Measurements from ENCODE around the gene IQSEC1. TPM values are rescaled to one million over a fixed set of nuclear protein-coding genes. Genes with fewer than 3 reads are reported as not detected.

Gene IQSEC1
- total and polyA plus RNA-seq, 2 experiments from 2014 or later: 21.2 to 24.7 TPM

DNA sequence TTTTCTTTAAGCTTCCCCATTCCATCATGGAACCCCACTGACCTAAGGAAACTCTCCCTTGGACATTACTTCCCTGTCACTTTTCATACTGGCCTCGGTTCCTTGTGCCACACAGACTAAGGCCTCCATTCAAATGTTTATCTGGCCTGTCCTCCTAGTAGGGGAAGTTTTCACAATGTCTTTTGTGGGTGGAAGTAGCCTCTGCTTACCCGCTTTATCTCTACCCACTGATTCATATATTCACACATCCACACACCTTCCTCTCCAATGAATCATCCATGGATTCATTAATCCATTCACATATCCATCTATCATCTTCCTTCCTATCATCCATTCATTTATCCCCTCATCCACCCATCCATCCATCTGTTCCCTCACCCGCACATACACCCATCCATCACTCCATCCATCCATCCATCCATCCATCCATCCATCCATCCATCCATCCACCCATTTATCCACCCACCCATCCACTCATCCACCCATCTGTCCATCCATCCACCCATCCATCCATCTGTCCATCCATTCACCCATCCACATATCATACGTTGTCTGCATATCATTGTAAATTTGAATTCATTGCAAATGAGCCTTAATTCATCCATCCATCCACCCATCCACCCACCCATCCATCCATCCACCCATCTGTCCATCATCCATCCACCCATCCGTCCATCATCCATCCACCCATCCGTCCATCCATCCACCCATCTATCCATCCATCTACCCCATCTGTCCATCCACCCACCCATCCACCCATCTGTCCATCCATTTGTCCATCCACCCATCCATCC, 49.1 kb downstream of the IQSEC1 start:
- H3K4me3 ChIP-seq: no peak overlapping the region
- no peaks in the 10 kb centered on the region for H3K36me3 ChIP-seq (replicated peaks; ENCODE audit: insufficient read depth, low read depth)
- TF ChIP-seq EZH2 (IDR thresholded peaks at IDR 0.05; ENCODE audit: borderline replicate concordance) (no peak), EZH2phosphoT487 (IDR thresholded peaks at IDR 0.05; ENCODE audit: low read depth, severe bottlenecking, unreplicated experiment) (no peak)
- TF ChIP-seq, protein P1, sequence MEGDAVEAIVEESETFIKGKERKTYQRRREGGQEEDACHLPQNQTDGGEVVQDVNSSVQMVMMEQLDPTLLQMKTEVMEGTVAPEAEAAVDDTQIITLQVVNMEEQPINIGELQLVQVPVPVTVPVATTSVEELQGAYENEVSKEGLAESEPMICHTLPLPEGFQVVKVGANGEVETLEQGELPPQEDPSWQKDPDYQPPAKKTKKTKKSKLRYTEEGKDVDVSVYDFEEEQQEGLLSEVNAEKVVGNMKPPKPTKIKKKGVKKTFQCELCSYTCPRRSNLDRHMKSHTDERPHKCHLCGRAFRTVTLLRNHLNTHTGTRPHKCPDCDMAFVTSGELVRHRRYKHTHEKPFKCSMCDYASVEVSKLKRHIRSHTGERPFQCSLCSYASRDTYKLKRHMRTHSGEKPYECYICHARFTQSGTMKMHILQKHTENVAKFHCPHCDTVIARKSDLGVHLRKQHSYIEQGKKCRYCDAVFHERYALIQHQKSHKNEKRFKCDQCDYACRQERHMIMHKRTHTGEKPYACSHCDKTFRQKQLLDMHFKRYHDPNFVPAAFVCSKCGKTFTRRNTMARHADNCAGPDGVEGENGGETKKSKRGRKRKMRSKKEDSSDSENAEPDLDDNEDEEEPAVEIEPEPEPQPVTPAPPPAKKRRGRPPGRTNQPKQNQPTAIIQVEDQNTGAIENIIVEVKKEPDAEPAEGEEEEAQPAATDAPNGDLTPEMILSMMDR (IDR thresholded peaks at IDR 0.05; ENCODE audit: poor library complexity): no peak
- H3K4me2 ChIP-seq: no peak overlapping the region
- WGBS (ENCODE audit: low lambda C conversion rate, missing lambda C conversion rate): 96% methylated on average over 6 of the region's 6 CpGs
- no peak for DNase-seq (ENCODE audit: low spot score)
- H3K27me3 ChIP-seq: no peaks in the 10 kb centered on the region
- H2AFZ ChIP-seq: no peak overlapping the region
- H3K4me1 ChIP-seq (ENCODE audit: insufficient read depth): peaks cover 17% of the 10 kb centered on the region
- H4K20me1 ChIP-seq (ENCODE audit: insufficient read depth, poor library complexity, severe bottlenecking): no peaks in the 10 kb centered on the region
- H3K9me2 ChIP-seq (replicated peaks; ENCODE audit: insufficient read depth): no peaks in the 10 kb centered on the region
- no peak overlapping the region for H3K27ac ChIP-seq
- no peaks in the 10 kb centered on the region for H3K79me2 ChIP-seq
- no peaks in the 10 kb centered on the region for H3K9me3 ChIP-seq (ENCODE audit: low read depth)

DNA sequence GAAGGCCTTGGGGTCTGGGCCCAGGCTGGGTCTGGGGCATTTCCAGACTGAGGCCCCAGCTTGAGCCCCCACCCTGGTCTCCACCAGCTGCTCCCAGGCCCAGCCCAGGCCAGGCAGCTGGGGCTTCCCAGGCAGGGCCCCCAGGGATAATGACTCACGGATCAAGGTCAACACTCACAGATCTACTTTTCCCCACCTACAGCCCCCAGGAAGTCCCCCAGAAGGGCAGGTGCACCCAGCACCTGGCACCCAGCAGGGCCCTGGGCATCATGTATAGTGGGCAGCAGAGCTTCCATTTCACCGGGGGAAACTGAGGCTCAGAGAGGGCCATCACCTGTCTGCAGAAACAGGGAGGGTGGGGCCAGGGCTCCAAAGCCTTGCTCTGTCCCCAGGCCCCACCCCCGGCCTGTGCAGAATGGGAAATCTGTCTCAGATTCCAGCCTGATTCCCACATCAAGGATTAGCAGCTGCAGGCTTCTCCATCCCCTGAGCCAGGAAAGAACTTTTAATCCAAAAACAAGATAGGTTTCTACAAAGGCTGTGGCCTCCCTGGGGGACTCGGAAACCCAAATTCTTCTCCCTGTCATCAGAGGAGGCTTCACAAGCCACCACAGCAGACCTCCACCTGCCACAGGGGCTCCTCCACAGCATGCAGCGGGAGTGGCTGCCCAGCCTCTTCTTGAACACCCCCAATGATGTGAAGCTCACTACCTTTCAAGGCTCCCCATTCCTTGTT, 49.8 kb downstream of the IQSEC1 start:
- Histone ChIP-seq H3K9me2 (replicated peaks; ENCODE audit: insufficient read depth) (no peaks in the 10 kb centered on the region), H3K4me3 (no peak overlapping the region), H3K79me2 (no peaks in the 10 kb centered on the region), H3K27ac (no peak overlapping the region), H3K36me3 (replicated peaks; ENCODE audit: insufficient read depth, low read depth) (no peaks in the 10 kb centered on the region), H3K27me3 (no peaks in the 10 kb centered on the region), H4K20me1 (ENCODE audit: insufficient read depth, poor library complexity, severe bottlenecking) (no peaks in the 10 kb centered on the region), H3K4me2 (no peak overlapping the region), H2AFZ (no peak overlapping the region), H3K9me3 (ENCODE audit: low read depth) (no peaks in the 10 kb centered on the region), H3K4me1 (ENCODE audit: insufficient read depth) (peaks cover 18% of the 10 kb centered on the region)
- no peak for DNase-seq (ENCODE audit: low spot score)
- WGBS (ENCODE audit: low lambda C conversion rate, missing lambda C conversion rate): 89% methylated on average over 5 of the region's 5 CpGs
- TF ChIP-seq EZH2phosphoT487 (IDR thresholded peaks at IDR 0.05; ENCODE audit: low read depth, severe bottlenecking, unreplicated experiment) (no peak), EZH2 (IDR thresholded peaks at IDR 0.05; ENCODE audit: borderline replicate concordance) (no peak)
- TF ChIP-seq, protein P1 (IDR thresholded peaks at IDR 0.05; ENCODE audit: poor library complexity): no peak

DNA sequence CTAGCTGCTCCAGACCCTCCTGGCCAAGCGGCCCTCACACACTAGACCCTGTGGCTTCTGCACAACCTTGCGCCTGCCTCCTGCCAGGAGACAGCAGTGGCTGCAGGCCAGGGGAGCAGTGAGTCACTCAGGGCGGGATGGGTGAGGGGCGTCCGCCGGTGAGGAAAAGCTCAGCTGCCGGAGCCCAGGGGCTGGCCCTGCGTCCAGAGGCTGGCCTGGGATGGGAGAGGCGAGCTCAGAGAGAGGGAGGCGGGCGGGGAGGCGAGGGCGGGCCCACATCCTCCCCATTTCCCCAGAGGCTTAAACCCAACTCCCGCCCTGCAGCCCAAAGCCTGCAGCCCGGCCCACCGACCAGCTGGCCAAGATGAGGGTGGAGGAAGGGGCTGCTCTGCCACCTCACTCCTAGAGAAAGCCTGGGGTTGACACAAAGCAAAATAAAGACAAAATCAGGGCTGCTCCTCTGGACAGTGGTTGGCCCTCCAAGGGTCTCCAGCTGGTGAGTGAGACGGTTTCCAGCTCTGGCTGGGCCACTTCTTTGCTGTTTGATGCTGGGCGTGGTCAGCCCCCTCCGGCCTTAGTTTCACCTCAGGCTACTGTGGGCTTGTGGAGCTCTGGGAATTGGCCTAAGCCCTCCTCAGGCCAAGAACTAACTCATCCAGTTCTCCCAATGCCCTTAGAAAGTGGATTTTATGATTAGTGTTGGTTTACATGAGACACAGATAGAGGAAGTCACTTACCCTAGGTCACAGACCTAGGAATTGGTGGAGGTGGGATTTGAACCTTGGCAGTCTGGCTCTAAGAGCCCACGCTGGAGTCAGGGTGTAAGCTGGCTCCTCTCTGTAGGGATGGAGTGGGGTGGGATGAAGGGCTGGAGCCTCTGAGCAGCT, 50.6 kb downstream of the IQSEC1 start:
- Histone ChIP-seq H3K36me3 (replicated peaks; ENCODE audit: insufficient read depth, low read depth) (no peaks in the 10 kb centered on the region), H3K4me2 (peak overlapping the region; percentile 61), H3K9me3 (ENCODE audit: low read depth) (no peaks in the 10 kb centered on the region), H3K4me3 (no peak overlapping the region), H3K4me1 (ENCODE audit: insufficient read depth) (peaks cover 18% of the 10 kb centered on the region), H2AFZ (no peak overlapping the region), H4K20me1 (ENCODE audit: insufficient read depth, poor library complexity, severe bottlenecking) (no peaks in the 10 kb centered on the region), H3K79me2 (no peaks in the 10 kb centered on the region), H3K27me3 (no peaks in the 10 kb centered on the region), H3K27ac (peak overlapping the region; percentile 57), H3K9me2 (replicated peaks; ENCODE audit: insufficient read depth) (no peaks in the 10 kb centered on the region)
- TF ChIP-seq, protein P1 (IDR thresholded peaks at IDR 0.05; ENCODE audit: poor library complexity): no peak
- TF ChIP-seq EZH2 (IDR thresholded peaks at IDR 0.05; ENCODE audit: borderline replicate concordance): no peak
- TF ChIP-seq EZH2phosphoT487 (IDR thresholded peaks at IDR 0.05; ENCODE audit: low read depth, severe bottlenecking, unreplicated experiment): no peak
- DNase-seq (ENCODE audit: low spot score): peak; percentile 81
- 56% methylated on average over 9 of the region's 20 CpGs for WGBS (ENCODE audit: low lambda C conversion rate, missing lambda C conversion rate)

Measured in hepatocyte (in vitro differentiated cells).